Glutamatergic neuron (in vitro differentiated cells): Measurements from ENCODE around the gene PTPN4. TPM values are rescaled to one million over a fixed set of nuclear protein-coding genes. Genes with fewer than 3 reads are reported as not detected.

Source experiments
- DNase-seq: peaks from one replicate; pipeline ENCODE4 v3.0.0; 2022
- H3K27ac Mint-ChIP-seq: one replicate; pipeline ENCODE4 v1.8.0; 2020; ENCODE audit warnings: mild to moderate bottlenecking, mixed read lengths, inconsistent platforms; ENCODE audit not compliant: unreplicated experiment
- H3K27me3 Mint-ChIP-seq: one replicate; pipeline ENCODE4 v1.8.0; 2020; ENCODE audit warnings: mild to moderate bottlenecking, moderate library complexity, mixed read lengths, inconsistent platforms; ENCODE audit not compliant: unreplicated experiment
- H3K36me3 Mint-ChIP-seq: one replicate; pipeline ENCODE4 v1.8.0; 2020; ENCODE audit warnings: mild to moderate bottlenecking, mixed read lengths, inconsistent platforms; ENCODE audit not compliant: unreplicated experiment
- H3K4me1 Mint-ChIP-seq: one replicate; pipeline ENCODE4 v1.8.0; 2020; ENCODE audit warnings: mild to moderate bottlenecking, low read depth, mixed read lengths, inconsistent platforms; ENCODE audit not compliant: unreplicated experiment
- H3K4me3 Mint-ChIP-seq: one replicate; pipeline ENCODE4 v1.8.0; 2020; ENCODE audit warnings: mild to moderate bottlenecking, mixed read lengths, inconsistent platforms; ENCODE audit not compliant: unreplicated experiment
- H3K9me3 Mint-ChIP-seq: one replicate; pipeline ENCODE4 v1.8.0; 2020; ENCODE audit warnings: mild to moderate bottlenecking, moderate library complexity, mixed read lengths, inconsistent platforms; ENCODE audit not compliant: unreplicated experiment
- total RNA-seq: library from RNA; stranded (reverse); fragmentation: NEBNext Ultra II Directional; extraction: Animal tissue kit (Norgen Biotek cat#: 25700); gene quantifications from one replicate; pipeline ENCODE4 v1.2.1, GENCODE V29; 2021; ENCODE audit not compliant: unreplicated experiment
- TF ChIP-seq, protein P1 (sequence below): fragments of 200-600 bp; sonication (generic); IDR thresholded peaks from one replicate; pipeline ENCODE4 v1.5.0; 2021; ENCODE audit not compliant: partially characterized antibody, unreplicated experiment

The PTPN4 gene
- total RNA-seq, 1 donor from 2014 or later = 91.7 TPM

DNA sequence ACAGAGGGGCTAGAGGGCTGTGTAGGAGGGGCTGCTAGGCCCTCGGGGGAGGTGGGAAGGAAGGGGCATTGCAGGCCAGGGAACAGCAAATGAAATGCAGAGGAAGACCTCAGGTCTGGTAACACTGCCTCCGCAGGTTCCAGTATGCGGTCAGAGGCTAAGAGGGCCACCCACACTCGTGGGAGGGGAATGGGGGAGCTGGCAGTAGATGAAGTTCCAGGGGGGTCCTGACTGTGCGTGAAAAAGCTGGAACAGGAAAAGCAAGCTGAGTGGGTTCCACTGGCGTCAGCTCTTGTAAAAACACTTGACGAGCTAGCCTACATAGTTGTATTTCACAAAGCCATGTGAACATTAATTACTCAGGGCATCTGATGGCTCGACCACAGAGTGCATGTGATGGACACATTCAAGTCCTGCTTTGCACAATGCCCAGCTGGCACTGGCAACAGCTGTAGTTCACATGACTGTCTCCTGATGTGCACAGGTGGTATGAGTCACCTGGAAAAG lies 29.0 kb upstream of the PTPN4 start:
- TF ChIP-seq, protein P1, sequence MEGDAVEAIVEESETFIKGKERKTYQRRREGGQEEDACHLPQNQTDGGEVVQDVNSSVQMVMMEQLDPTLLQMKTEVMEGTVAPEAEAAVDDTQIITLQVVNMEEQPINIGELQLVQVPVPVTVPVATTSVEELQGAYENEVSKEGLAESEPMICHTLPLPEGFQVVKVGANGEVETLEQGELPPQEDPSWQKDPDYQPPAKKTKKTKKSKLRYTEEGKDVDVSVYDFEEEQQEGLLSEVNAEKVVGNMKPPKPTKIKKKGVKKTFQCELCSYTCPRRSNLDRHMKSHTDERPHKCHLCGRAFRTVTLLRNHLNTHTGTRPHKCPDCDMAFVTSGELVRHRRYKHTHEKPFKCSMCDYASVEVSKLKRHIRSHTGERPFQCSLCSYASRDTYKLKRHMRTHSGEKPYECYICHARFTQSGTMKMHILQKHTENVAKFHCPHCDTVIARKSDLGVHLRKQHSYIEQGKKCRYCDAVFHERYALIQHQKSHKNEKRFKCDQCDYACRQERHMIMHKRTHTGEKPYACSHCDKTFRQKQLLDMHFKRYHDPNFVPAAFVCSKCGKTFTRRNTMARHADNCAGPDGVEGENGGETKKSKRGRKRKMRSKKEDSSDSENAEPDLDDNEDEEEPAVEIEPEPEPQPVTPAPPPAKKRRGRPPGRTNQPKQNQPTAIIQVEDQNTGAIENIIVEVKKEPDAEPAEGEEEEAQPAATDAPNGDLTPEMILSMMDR = no peak
- Mint-ChIP-seq H3K36me3 (no peaks in the 10 kb centered on the region), H3K27me3 (peaks cover 1% of the 10 kb centered on the region), H3K4me3 (no peak overlapping the region), H3K27ac (peak overlapping the region; percentile 62), H3K4me1 (peaks cover 14% of the 10 kb centered on the region), H3K9me3 (peaks cover 1% of the 10 kb centered on the region)
- DNase-seq = no peak

DNA sequence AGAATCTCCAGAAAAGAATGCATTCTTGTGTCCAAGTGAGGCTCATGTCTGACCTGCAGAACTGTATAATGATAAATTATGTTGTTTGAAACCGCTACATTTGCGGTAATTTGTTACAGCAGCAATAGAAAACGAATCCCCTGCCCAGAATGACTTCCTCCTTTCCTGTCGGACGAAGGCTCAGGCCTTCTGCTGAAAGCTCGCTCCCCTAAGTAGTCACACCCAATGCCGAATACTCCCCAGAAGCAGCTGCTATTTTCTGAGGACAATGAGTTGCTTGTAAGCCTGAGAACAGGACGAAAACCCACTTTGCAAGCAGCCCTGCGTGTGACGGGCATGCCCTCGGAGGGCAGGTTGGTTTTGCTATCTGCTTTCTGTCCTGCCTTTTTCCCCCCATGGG lies 27.7 kb upstream of the PTPN4 start:
- H3K4me3 Mint-ChIP-seq = no peak overlapping the region
- peaks cover 1% of the 10 kb centered on the region for H3K9me3 Mint-ChIP-seq
- peaks cover 2% of the 10 kb centered on the region for H3K27me3 Mint-ChIP-seq
- H3K4me1 Mint-ChIP-seq = peaks cover 14% of the 10 kb centered on the region
- no peaks in the 10 kb centered on the region for H3K36me3 Mint-ChIP-seq
- DNase-seq = no peak
- TF ChIP-seq, protein P1 = no peak
- H3K27ac Mint-ChIP-seq = no peak overlapping the region

DNA sequence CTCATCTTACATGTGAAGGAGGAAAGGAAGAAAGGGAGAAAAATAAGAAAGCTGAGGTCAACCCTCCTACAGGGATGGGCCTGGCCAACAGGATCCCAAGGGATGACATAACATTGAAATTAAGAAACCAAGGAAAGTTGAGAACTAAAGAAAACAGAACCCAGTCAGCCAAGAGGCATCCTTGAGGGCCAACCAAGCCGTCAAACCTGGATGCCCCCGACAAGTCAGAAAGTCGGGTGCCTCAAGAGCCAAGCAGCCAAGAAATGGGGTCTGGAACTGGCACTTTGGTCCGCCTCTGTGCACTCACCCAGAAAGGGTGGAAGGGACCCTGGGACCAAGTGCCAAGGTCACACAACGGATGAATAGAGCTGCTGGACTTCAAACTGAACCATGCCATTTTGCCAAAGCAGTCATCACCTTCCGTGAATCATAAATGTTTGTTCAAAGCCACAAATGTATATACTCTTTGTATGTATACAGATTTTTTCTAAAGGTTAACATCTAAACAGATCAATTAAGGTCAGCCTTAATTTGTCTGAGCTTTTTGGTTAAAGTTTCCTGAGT lies 27.0 kb upstream of the PTPN4 start:
- Mint-ChIP-seq H3K27ac (no peak overlapping the region), H3K4me3 (no peak overlapping the region), H3K4me1 (peaks cover 14% of the 10 kb centered on the region), H3K36me3 (no peaks in the 10 kb centered on the region), H3K27me3 (peaks cover 2% of the 10 kb centered on the region), H3K9me3 (peaks cover 1% of the 10 kb centered on the region)
- DNase-seq = no peak
- TF ChIP-seq, protein P1 = no peak

DNA sequence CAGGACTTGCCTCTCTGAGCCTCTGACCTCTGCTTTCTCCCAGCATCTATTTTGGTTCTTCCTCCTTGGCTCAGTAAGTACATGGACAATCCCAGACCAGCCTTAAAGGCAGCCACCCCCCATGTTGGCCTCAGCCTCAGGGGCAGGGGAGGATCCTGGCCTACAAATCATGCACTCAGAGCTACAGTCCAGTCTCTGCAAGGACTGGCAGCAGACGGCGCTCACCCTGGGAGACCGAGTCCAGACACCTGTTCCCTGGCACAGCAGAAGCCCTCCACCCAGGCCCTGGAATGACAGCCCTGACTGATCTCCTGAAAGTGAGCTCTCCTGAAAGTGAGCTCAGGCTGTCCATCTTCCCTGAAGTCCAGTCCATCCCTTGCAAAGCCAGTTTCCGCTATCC lies 25.7 kb upstream of the PTPN4 start:
- no peak for DNase-seq
- no peak overlapping the region for H3K4me3 Mint-ChIP-seq
- TF ChIP-seq, protein P1 = no peak
- peaks cover 14% of the 10 kb centered on the region for H3K4me1 Mint-ChIP-seq
- H3K36me3 Mint-ChIP-seq = no peaks in the 10 kb centered on the region
- H3K27ac Mint-ChIP-seq = no peak overlapping the region
- peaks cover 2% of the 10 kb centered on the region for H3K27me3 Mint-ChIP-seq
- H3K9me3 Mint-ChIP-seq = peaks cover 1% of the 10 kb centered on the region

DNA sequence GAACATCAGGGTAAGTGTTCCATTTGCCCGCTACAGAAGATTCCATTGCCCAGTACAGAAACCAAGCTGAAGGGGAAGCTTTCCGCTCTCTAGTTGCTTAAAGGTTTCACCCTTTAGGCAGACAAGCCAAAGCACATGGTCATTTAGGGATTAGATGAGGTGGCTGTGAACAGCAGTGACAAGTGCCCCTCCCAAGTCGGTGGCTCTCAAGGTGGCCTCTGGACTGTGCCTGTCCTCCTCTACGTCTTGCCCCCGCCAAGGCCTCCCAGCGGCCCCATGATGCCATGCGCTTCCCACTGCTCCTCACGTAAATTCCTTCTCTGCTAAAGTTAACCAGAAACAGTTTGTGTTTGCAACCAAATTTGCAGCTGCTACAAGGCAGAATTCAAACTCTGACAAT lies 24.2 kb upstream of the PTPN4 start:
- Mint-ChIP-seq H3K27me3 (peaks cover 2% of the 10 kb centered on the region), H3K9me3 (peaks cover 1% of the 10 kb centered on the region), H3K4me1 (peaks cover 13% of the 10 kb centered on the region), H3K4me3 (no peak overlapping the region), H3K27ac (no peak overlapping the region), H3K36me3 (no peaks in the 10 kb centered on the region)
- TF ChIP-seq, protein P1 = no peak
- no peak for DNase-seq
